Airway epithelial cell (primary cell): ENCODE results near the gene KRTAP10-7. TPM values are rescaled to one million over a fixed set of nuclear protein-coding genes. Genes with fewer than 3 reads are reported as not detected.

Source experiments
- total RNA-seq: library from RNA; depleted of rRNA; stranded (reverse); fragments of >200 nt; gene quantifications from 2 replicates; pipeline ENCODE4 v1.2.3, GENCODE V29; 2015

The KRTAP10-7 gene, protein sequence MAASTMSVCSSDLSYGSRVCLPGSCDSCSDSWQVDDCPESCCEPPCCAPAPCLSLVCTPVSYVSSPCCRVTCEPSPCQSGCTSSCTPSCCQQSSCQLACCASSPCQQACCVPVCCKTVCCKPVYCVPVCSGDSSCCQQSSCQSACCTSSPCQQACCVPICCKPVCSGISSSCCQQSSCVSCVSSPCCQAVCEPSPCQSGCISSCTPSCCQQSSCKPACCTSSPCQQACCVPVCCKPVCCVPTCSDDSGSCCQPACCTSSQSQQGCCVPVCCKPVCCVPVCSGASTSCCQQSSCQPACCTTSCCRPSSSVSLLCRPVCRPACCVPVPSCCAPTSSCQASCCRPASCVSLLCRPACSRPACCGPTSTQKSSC
- total RNA-seq = not detected in 2 replicates

DNA sequence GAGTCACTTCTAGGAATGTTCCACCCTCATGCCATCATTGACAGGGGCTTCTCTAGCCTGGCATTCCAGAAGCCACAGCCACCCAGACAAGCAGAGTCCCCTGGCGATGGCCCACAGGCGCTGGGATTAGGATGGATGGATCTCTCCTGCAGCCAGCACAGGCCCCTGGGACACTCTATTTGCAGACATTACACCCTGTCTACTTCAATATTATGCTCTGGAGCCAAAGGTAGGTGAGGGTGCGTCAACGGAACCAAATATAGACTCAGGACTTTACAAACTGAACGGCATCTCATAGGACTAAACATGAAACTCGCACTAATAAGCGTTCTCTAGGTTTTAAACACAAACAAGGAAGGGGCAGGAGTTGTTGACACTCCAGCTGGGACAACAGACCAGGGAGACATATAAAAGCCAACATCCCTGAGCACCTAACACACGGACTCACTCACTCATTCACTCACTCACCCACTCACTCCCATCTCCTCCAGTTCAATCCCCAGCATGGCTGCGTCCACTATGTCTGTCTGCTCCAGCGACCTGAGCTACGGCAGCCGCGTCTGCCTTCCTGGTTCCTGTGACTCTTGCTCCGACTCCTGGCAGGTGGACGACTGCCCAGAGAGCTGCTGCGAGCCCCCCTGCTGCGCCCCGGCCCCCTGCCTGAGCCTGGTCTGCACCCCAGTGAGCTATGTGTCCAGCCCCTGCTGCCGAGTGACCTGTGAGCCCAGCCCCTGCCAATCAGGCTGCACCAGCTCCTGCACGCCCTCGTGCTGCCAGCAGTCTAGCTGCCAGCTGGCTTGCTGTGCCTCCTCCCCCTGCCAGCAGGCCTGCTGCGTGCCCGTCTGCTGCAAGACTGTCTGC, at the start of gene KRTAP10-7:
Gene KRTAP10-7, plus strand, starts transcription at position 480 of the 861 bp plus-strand sequence. Its CDS starts 25 bp downstream, at position 505.

DNA sequence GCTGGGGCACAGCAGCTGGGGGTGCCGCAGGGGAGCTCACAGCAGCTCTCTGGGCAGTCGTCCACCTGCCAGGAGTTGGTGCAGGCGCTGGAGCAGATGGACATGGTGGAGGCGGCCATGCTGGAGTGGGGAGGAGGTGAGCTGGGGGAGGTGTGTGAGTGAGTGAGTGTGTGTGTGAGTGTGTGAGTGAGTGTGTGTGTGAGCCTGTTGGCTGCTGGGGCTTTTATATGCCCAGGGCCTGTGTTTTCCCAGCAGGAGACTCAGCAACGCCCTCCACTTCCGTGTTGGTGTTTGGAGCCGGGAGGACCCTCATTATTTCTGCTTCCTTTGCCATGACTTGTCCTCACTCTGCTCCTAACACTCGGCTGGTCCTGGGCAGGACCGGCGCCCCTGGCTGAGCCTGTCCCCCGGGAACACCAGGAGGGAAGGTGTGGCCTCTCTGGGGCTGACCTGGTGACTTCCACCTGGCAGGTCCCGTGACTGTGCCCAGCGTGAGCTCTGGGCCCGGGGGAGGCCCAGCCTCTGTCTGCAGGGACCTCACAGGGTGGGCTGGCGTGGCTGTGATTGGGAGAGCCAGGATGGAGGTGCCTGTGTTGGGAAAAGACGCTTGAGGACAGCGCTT, 48.9 kb upstream of the KRTAP10-7 start, which contains the start of gene KRTAP10-2:
Gene KRTAP10-2, minus strand, starts transcription at position 166 of the 622 bp plus-strand sequence. Its CDS starts 47 bp downstream, at position 119.

DNA sequence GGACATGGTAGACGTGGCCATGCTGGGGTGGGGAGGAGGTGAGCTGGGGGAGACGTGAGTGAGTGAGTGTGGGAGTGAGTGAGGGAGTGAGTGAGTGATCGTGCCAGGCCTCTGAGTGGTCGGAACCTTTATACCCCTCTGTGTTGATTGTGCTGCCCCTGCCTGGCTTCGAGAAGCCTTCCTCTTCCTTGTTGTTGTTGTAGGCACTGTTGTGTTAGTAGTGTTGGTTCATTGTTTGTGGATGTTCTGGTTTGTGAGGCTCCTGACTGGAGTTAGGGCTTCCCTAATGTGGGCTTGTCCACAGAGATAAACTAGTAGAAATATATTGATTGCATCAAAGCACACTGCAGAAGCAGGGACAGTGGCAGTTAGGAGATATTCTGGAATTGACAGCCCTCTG, 41.7 kb upstream of the KRTAP10-7 start, which contains the start of gene KRTAP10-3:
Gene KRTAP10-3, minus strand, starts transcription at position 101 of the 400 bp plus-strand sequence. Its CDS starts 80 bp downstream, at position 21.

DNA sequence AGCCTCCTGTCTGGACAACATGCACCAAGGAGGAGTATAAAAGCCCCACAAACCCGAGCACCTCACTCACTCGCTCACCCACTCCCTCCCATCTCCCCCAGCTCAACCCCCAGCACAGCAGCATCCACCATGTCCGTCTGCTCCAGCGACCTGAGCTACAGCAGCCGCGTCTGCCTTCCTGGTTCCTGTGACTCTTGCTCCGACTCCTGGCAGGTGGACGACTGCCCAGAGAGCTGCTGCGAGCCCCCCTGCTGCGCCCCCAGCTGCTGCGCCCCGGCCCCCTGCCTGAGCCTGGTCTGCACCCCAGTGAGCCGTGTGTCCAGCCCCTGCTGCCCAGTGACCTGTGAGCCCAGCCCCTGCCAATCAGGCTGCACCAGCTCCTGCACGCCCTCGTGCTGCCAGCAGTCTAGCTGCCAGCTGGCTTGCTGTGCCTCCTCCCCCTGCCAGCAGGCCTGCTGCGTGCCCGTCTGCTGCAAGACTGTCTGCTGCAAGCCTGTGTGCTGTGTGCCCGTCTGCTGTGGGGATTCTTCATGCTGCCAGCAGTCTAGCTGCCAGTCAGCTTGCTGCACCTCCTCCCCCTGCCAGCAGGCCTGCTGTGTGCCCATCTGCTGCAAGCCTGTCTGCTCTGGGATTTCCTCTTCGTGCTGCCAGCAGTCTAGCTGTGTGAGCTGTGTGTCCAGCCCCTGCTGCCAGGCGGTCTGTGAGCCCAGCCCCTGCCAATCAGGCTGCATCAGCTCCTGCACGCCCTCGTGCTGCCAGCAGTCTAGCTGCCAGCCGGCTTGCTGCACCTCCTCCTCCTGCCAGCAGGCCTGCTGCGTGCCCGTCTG, 26.6 kb upstream of the KRTAP10-7 start, which contains the start of gene KRTAP10-4:
Gene KRTAP10-4, plus strand, starts transcription at position 100 of the 827 bp plus-strand sequence. Its CDS starts 30 bp downstream, at position 130.

DNA sequence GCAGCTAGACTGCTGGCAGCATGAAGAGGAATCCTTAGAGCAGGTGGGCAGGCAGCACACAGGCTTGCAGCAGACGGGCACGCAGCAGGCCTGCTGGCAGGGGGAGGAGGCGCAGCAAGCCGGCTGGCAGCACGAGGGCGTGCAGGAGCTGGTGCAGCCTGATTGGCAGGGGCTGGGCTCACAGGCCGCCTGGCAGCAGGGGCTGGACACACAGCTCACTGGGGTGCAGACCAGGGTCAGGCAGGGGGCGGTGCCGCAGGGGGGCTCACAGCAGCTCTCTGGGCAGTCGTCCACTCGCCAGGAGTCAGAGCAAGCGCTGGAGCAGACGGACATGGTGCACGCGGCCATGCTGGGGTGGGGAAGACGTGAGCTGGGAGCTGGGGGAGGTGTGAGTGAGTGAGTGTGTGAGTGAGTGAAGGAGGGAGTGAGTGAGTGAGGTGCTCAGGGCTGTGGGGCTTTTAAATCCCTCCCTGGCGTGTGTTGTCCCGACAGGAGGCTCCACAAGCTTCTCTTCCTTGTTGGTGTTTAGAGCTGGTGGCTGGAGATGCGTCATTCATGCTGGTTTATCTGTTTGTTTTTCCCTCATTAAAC, 20.1 kb upstream of the KRTAP10-7 start, which contains the start of gene KRTAP10-5:
Gene KRTAP10-5, minus strand, starts transcription at position 374 of the 591 bp plus-strand sequence. Its CDS starts 26 bp downstream, at position 348.

DNA sequence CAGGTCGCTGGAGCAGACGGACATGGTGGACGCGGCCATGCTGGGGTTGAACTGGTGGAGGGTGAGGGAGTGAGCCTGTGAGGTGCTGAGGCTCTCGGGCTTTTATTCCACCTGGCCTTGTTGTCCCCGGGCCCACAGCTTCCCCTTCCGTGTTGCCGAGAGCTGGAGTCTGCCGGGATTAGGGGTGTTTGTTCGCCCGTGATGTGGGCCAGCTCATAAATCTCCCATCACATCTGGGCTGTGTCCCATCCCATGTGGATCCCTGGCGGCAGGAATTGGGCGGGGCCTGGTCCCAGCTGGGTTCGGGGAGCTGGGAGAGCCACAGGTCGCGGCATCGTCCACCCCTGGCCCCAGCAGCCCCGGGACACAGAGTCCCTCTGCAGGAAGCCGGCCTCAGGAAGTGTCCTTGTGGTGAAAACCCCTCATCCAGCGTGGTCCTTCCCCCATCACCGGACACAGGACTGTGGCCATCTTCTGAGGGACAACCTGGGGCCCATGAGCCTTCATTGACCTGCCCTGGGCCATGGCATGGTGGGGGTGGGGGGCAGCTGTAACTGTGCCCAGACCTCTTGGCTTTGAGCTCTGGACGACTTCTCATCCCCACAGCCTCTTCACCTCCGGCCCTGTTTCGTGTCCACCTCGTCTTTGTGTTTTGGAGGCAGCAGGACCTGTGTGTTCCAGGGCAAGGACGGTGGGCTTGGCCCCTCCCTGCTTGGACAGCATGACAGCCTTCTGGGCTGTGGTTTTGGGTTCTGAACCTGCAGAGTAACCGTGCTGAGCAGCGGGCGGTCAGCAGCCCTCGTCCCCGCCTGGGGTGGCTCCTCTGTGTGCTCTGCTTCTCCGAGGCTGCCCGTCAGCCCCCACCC, 7.7 kb upstream of the KRTAP10-7 start, which contains the start of gene KRTAP10-6:
Gene KRTAP10-6, minus strand, starts transcription at position 60 of the 866 bp plus-strand sequence. Its CDS starts 21 bp downstream, at position 39.

DNA sequence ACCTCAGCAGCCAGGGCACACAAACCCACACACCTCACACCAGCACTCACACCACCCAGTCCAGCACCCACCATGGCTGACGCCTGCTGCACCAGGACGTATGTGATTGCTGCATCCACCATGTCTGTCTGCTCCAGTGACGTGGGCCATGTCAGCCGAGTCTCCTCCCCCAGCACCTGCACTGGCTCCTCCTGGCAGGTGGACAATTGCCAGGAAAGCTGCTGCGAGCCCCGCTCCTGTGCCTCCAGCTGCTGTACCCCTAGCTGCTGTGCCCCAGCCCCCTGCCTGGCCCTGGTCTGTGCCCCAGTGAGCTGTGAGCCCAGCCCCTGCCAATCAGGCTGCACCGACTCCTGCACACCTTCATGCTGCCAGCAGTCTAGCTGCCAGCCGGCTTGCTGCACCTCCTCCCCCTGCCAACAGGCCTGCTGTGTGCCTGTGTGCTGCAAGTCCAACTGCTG, 11.7 kb downstream of the KRTAP10-7 start, which contains the start of gene KRTAP10-8:
Gene KRTAP10-8, plus strand, starts transcription at position 51 of the 458 bp plus-strand sequence. Its CDS starts 22 bp downstream, at position 73.

DNA sequence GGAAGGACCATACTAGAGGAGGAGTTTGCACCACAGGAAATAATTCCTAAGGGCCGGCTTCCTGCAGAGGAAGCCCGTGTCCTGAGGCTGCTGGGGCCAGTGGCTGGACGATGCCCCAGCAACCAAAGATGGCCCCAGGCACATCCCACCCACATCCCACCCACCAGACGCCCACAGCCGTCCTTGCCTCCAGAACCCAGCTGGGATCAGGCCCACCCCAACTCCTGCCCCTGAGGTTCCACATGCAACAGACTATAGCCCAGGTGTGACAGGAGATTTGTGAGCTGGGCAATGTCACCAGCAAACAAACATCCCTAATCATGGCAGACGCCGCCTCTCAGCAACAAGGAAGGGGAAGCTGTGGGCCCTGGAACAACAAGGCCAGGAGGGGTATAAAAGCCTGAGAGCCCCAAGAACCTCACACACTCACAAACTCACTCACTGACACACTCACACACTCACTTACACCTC, 26.3 kb downstream of the KRTAP10-7 start, which contains the start of gene KRTAP10-9:
Gene KRTAP10-9, plus strand, starts transcription at position 421 of the 471 bp plus-strand sequence. CDS start 79 bp downstream, outside the sequence.

DNA sequence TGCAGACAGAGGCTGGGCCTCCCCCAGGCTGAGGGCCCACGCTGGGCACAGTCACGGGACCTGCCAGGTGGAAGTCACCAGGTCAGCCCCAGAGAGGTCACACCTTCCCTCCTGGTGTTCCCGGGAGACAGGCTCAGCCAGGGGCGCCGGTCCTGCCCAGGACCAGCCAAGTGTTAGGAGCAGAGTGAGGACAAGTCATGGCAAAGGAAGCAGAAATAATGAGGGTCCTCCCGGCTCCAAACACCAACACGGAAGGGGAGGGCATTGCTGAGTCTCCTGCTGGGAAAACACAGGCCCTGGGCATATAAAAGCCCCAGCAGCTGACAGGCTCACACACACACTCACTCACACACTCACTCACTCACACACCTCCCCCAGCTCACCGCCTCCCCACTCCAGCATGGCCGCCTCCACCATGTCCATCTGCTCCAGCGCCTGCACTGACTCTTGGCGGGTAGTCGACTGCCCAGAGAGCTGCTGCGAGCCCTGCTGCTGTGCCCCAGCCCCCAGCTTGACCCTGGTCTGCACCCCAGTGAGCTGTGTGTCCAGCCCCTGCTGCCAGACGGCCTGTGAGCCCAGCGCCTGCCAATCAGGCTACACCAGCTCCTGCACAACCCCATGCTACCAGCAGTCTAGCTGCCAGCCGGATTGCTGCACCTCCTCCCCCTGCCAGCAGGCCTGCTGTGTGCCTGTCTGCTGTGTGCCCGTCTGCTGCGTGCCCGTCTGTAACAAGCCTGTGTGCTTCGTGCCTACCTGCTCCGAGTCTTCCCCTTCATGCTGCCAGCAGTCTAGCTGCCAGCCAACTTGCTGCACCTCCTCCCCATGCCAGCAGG, 36.8 kb downstream of the KRTAP10-7 start, which contains the start of gene KRTAP10-10:
Gene KRTAP10-10, plus strand, starts transcription at position 339 of the 833 bp plus-strand sequence. Its CDS starts 62 bp downstream, at position 401.

DNA sequence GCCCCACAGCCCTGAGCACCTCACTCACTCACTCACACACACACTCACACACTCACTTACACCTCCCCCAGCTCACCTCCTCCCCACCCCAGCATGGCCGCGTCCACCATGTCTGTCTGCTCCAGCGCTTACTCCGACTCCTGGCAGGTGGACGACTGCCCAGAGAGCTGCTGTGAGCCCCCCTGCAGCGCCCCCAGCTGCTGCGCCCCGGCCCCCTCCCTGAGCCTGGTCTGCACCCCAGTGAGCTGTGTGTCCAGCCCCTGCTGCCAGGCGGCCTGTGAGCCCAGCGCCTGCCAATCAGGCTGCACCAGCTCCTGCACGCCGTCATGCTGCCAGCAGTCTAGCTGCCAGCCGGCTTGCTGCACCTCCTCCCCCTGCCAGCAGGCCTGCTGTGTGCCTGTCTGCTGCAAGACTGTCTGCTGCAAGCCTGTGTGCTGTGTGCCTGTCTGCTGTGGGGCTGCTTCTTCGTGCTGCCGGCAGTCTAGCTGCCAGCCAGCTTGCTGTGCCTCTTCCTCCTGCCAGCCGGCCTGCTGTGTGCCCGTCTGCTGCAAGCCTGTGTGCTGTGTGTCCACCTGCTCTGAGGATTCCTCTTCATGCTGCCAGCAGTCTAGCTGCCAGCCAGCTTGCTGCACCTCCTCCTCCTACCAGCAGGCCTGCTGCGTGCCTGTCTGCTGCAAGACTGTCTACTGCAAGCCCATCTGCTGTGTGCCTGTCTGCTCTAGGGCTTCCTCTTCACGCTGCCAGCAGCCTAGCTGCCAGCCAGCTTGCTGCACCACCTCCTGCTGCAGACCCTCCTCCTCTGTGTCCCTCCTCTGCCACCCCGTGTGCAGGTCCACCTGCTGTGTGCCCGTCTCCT, 46.2 kb downstream of the KRTAP10-7 start, which contains the start of gene KRTAP10-11:
Gene KRTAP10-11, plus strand, starts transcription at position 49 of the 856 bp plus-strand sequence. Its CDS starts 45 bp downstream, at position 94.

Other genes starting within 250 kb of the KRTAP10-7 start
- not detected in 2 replicates for gene TRPM2, start 247.0 kb upstream of the KRTAP10-7 start, total RNA-seq
- 0.60 and 1.1 TPM in 2 replicates for gene LRRC3, start 145.1 kb upstream of the KRTAP10-7 start, total RNA-seq
- gene KRTAP10-1, start 60.4 kb upstream of the KRTAP10-7 start, total RNA-seq = not detected in 2 replicates
- gene KRTAP10-2, start 49.1 kb upstream of the KRTAP10-7 start, total RNA-seq = not detected in 2 replicates
- gene KRTAP10-3, start 41.8 kb upstream of the KRTAP10-7 start, total RNA-seq = not detected in 2 replicates
- gene KRTAP10-4, start 26.9 kb upstream of the KRTAP10-7 start, total RNA-seq = not detected in 2 replicates
- not detected in 2 replicates for gene KRTAP10-5, start 20.0 kb upstream of the KRTAP10-7 start, total RNA-seq
- gene KRTAP10-6, start 8.1 kb upstream of the KRTAP10-7 start, total RNA-seq = not detected in 2 replicates
- gene KRTAP10-8, start 11.5 kb downstream of the KRTAP10-7 start, total RNA-seq = not detected in 2 replicates
- gene KRTAP10-9, start 26.5 kb downstream of the KRTAP10-7 start, total RNA-seq = not detected in 2 replicates
- not detected in 2 replicates for gene KRTAP10-10, start 36.8 kb downstream of the KRTAP10-7 start, total RNA-seq
- not detected in 2 replicates for gene KRTAP10-11, start 45.8 kb downstream of the KRTAP10-7 start, total RNA-seq
- not detected in 2 replicates for gene KRTAP12-4, start 54.1 kb downstream of the KRTAP10-7 start, total RNA-seq
- gene KRTAP12-3, start 57.3 kb downstream of the KRTAP10-7 start, total RNA-seq = not detected in 2 replicates
- not detected in 2 replicates for gene KRTAP12-2, start 66.3 kb downstream of the KRTAP10-7 start, total RNA-seq
- not detected in 2 replicates for gene KRTAP12-1, start 81.6 kb downstream of the KRTAP10-7 start, total RNA-seq
- gene KRTAP10-12, start 96.6 kb downstream of the KRTAP10-7 start, total RNA-seq = not detected in 2 replicates
- gene TSPEAR, start 111.0 kb downstream of the KRTAP10-7 start, total RNA-seq = not detected in 2 replicates
- gene UBE2G2, start 201.2 kb downstream of the KRTAP10-7 start, total RNA-seq = 39.3 and 43.9 TPM in 2 replicates
- gene SUMO3, start 217.5 kb downstream of the KRTAP10-7 start, total RNA-seq = 74.9 and 75.6 TPM in 2 replicates